ENCODE measurements around the gene CCDC40. TPM values are rescaled to one million over a fixed set of nuclear protein-coding genes. Genes with fewer than 3 reads are reported as not detected.
A peak's percentile ranks its signal among the peaks of the same experiment; 100 is the strongest.

CCDC40 gene
- total and polyA plus RNA-seq, 3 experiments from 2014 or later: 3.6 to 4.3 TPM; not detected in 1

- no peaks in the 10 kb centered on the region for H3K9me3 Mint-ChIP-seq
- no peaks in the 10 kb centered on the region for H3K27me3 Mint-ChIP-seq
- no peak overlapping the region for H3K27ac Mint-ChIP-seq
- CTCF ChIA-PET: interaction anchor here (1.1 to 2.7 kb wide), 2 partner anchors 7 to 26 kb away, joined by 3 to 13 read pairs; partner anchors contain the start of gene GAA
- no peaks in the 10 kb centered on the region for H3K9me3 ChIP-seq (ENCODE audit: low read length)
- H3K4me3 ChIP-seq (ENCODE audit: low read length): no peak overlapping the region
- no peak overlapping the region for H3K27ac ChIP-seq (ENCODE audit: low read depth, low read length)
- no peaks in the 10 kb centered on the region for H3K4me1 ChIP-seq (ENCODE audit: insufficient read depth, low read length)
- DNase-seq: peak in 1 of 5 donors; percentile 24
- peaks cover 2 to 4% (median 3%) of the 10 kb centered on the region in 3 donors for H3K4me1 Mint-ChIP-seq
- peaks cover 0 to 13% (median 2%) of the 10 kb centered on the region in 3 donors for H3K36me3 Mint-ChIP-seq
- no peaks in the 10 kb centered on the region for H3K27me3 ChIP-seq (ENCODE audit: insufficient read depth, low read length, poor library complexity, severe bottlenecking)
- POLR2A ChIA-PET: no interaction called here
- no peaks in the 10 kb centered on the region for H3K36me3 ChIP-seq (ENCODE audit: insufficient read depth, low read length)
- no peak overlapping the region for H3K4me3 Mint-ChIP-seq
Observed at GRCh38 chr17:80108036-80108971, 71.9 kb downstream of the CCDC40 start.

DNA sequence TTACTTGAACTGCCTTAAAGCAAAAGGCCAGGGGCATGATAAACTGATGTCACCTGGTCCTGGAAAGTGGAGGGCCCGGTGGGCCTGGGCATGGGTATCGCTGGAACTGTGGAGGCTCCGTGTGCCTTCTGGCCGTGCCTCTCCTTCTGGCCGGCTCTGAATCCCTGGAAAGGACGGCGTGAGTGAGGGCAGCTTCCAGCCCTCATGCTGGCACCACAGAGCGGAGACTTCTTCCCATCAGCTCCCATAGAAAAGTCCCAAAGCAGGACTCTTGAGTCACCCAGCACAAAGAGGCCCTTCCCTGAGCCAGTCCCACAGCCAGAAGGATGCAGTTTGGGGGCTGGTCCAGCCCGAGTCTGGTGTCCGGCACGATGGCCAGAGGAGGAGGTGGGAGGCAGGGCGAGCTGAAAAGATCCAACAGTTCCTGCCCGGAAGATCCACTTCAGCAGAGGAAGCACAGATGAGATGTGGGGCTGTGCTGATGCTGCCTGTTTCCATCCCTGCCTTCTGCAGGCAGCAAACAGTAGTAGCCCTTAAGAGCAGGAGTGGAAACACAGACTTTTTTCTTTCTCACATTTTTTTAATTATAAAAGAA, 72.7 kb downstream of the CCDC40 start:
- CTCF ChIA-PET: interaction anchor here (1.1 to 2.7 kb wide), 2 partner anchors 8 to 26 kb away, joined by 3 to 13 read pairs; partner anchors contain the start of gene GAA
- Mint-ChIP-seq H3K9me3 (no peaks in the 10 kb centered on the region), H3K36me3 (peaks cover 0 to 13% (median 2%) of the 10 kb centered on the region in 3 donors), H3K27me3 (no peaks in the 10 kb centered on the region), H3K4me3 (no peak overlapping the region), H3K27ac (no peak overlapping the region), H3K4me1 (no peaks in the 10 kb centered on the region)
- Histone ChIP-seq H3K4me3 (ENCODE audit: low read length) (no peak overlapping the region), H3K27ac (ENCODE audit: low read depth, low read length) (no peak overlapping the region), H3K27me3 (ENCODE audit: insufficient read depth, low read length, poor library complexity, severe bottlenecking) (no peaks in the 10 kb centered on the region), H3K4me1 (ENCODE audit: insufficient read depth, low read length) (no peaks in the 10 kb centered on the region), H3K9me3 (ENCODE audit: low read length) (no peaks in the 10 kb centered on the region), H3K36me3 (ENCODE audit: insufficient read depth, low read length) (no peaks in the 10 kb centered on the region)
- DNase-seq: no peak
- POLR2A ChIA-PET: no interaction called here

DNA sequence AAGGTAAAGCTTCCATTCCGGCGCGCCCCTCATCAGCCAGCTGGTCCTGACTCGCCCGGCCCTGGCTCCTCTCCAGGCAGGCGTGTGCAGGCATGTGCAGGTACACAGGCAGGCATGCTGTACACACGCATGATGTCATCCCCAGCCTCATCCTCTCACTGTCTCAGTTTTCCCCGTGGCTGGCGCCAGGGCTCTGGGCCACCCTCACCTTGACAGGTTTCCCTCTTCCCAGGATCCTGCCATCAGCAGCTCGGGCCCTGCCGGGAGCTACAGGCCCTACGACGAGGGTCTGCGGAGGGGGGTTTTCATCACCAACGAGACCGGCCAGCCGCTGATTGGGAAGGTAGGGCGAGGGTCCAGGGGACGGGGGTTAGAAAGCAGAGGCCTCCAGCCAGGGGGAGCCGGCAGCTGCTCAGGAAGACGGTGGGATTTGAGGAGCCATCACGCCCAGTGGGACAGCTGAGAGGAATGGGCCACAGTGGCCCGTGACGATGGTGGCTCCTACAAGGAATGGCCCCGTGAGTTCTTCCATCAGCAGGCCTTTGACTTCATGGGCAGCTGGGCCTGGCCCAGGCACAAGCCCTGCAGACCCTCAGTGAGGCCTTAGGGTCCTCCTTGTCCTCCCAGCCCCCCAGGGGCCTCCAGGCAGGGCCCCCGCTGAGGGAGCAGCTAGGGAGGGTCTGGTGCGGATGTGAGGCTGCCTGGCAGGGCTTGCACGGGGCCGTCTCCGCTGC, 73.4 kb downstream of the CCDC40 start:
- ChIA-PET CTCF (interaction anchor here (1.1 to 2.7 kb wide), 2 partner anchors 8 to 27 kb away, joined by 3 to 13 read pairs; partner anchors contain the start of gene GAA), POLR2A (no interaction called here)
- Mint-ChIP-seq H3K9me3 (no peaks in the 10 kb centered on the region), H3K27ac (no peak overlapping the region), H3K27me3 (no peaks in the 10 kb centered on the region), H3K36me3 (peaks cover 0 to 13% (median 2%) of the 10 kb centered on the region in 3 donors), H3K4me3 (no peak overlapping the region), H3K4me1 (peaks cover 0 to 6% (median 0%) of the 10 kb centered on the region in 3 donors)
- H3K4me3 ChIP-seq (ENCODE audit: low read length): no peak overlapping the region
- H3K4me1 ChIP-seq (ENCODE audit: insufficient read depth, low read length): no peaks in the 10 kb centered on the region
- no peak for DNase-seq
- no peaks in the 10 kb centered on the region for H3K9me3 ChIP-seq (ENCODE audit: low read length)
- no peak overlapping the region for H3K27ac ChIP-seq (ENCODE audit: low read depth, low read length)
- H3K27me3 ChIP-seq (ENCODE audit: insufficient read depth, low read length, poor library complexity, severe bottlenecking): no peaks in the 10 kb centered on the region
- H3K36me3 ChIP-seq (ENCODE audit: insufficient read depth, low read length): no peaks in the 10 kb centered on the region

DNA sequence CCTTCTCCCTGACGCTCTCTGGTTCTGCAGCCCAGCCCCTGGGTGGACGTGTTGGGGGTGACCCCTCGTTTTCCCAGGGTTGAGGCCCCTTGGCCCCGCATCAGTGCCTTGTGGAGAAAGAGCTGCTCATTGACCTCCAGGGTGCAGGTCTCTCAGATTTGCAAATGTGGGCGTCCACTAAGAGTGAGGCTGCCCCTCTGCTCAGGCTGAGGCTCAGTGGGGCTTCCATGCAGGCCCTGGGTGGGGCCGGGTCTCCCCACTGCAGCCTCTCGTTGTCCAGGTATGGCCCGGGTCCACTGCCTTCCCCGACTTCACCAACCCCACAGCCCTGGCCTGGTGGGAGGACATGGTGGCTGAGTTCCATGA, 74.0 kb downstream of the CCDC40 start:
- Mint-ChIP-seq H3K27ac (no peak overlapping the region), H3K4me3 (no peak overlapping the region), H3K36me3 (peaks cover 0 to 13% (median 2%) of the 10 kb centered on the region in 3 donors), H3K9me3 (peaks cover 0 to 3% (median 0%) of the 10 kb centered on the region in 5 donors), H3K27me3 (no peaks in the 10 kb centered on the region), H3K4me1 (peaks cover 0 to 8% (median 0%) of the 10 kb centered on the region in 3 donors)
- Histone ChIP-seq H3K4me3 (ENCODE audit: low read length) (no peak overlapping the region), H3K4me1 (ENCODE audit: insufficient read depth, low read length) (no peaks in the 10 kb centered on the region), H3K27ac (ENCODE audit: low read depth, low read length) (no peak overlapping the region), H3K27me3 (ENCODE audit: insufficient read depth, low read length, poor library complexity, severe bottlenecking) (no peaks in the 10 kb centered on the region), H3K36me3 (ENCODE audit: insufficient read depth, low read length) (no peaks in the 10 kb centered on the region), H3K9me3 (ENCODE audit: low read length) (no peaks in the 10 kb centered on the region)
- DNase-seq: no peak
- ChIA-PET POLR2A (no interaction called here), CTCF (interaction anchor here (2.7 kb wide), 1 partner anchor 9 kb away, joined by 13 read pairs; the partner anchor contains the start of gene GAA)

GRCh38 chr17:80110927-80111701, 74.7 kb downstream of the CCDC40 start:
- Histone ChIP-seq H3K27me3 (ENCODE audit: insufficient read depth, low read length, poor library complexity, severe bottlenecking) (no peaks in the 10 kb centered on the region), H3K4me3 (ENCODE audit: low read length) (no peak overlapping the region), H3K9me3 (ENCODE audit: low read length) (no peaks in the 10 kb centered on the region), H3K36me3 (ENCODE audit: insufficient read depth, low read length) (no peaks in the 10 kb centered on the region), H3K4me1 (ENCODE audit: insufficient read depth, low read length) (no peaks in the 10 kb centered on the region), H3K27ac (ENCODE audit: low read depth, low read length) (no peak overlapping the region)
- Mint-ChIP-seq H3K27ac (peak overlapping the region in 2 of 8 donors; percentile 52 to 95), H3K27me3 (no peaks in the 10 kb centered on the region), H3K9me3 (peaks cover 0 to 3% (median 0%) of the 10 kb centered on the region in 5 donors), H3K4me1 (peaks cover 0 to 8% (median 0%) of the 10 kb centered on the region in 3 donors), H3K4me3 (no peak overlapping the region), H3K36me3 (peaks cover 0 to 7% (median under 1%) of the 10 kb centered on the region in 3 donors)
- DNase-seq: no peak
- ChIA-PET POLR2A (no interaction called here), CTCF (interaction anchor here (2.7 kb wide), 1 partner anchor 10 kb away, joined by 13 read pairs; the partner anchor contains the start of gene GAA)

GRCh38 chr17:80111702-80112470, 75.4 kb downstream of the CCDC40 start:
- Histone ChIP-seq H3K36me3 (ENCODE audit: insufficient read depth, low read length) (no peaks in the 10 kb centered on the region), H3K9me3 (ENCODE audit: low read length) (no peaks in the 10 kb centered on the region), H3K27ac (ENCODE audit: low read depth, low read length) (no peak overlapping the region), H3K27me3 (ENCODE audit: insufficient read depth, low read length, poor library complexity, severe bottlenecking) (no peaks in the 10 kb centered on the region), H3K4me1 (ENCODE audit: insufficient read depth, low read length) (no peaks in the 10 kb centered on the region), H3K4me3 (ENCODE audit: low read length) (no peak overlapping the region)
- Mint-ChIP-seq H3K27ac (peak overlapping the region in 1 of 8 donors; percentile 52), H3K4me3 (no peak overlapping the region), H3K36me3 (peaks cover 0 to 5% (median 0%) of the 10 kb centered on the region in 3 donors), H3K9me3 (peaks cover 0 to 3% (median 0%) of the 10 kb centered on the region in 5 donors), H3K4me1 (peaks cover 0 to 8% (median 0%) of the 10 kb centered on the region in 3 donors), H3K27me3 (no peaks in the 10 kb centered on the region)
- ChIA-PET POLR2A (no interaction called here), CTCF (no interaction called here)
- DNase-seq: no peak

Measured in CD8-positive, alpha-beta memory T cell (primary cell).